K562 (cell line): ENCODE results near the gene HIVEP3. TPM values are rescaled to one million over a fixed set of nuclear protein-coding genes. Genes with fewer than 3 reads are reported as not detected.

Experiments used
- ATAC-seq: fragments of 200-7000 bp; cut with Tn5 transposase; 3 replicates; pipeline ENCODE4 v1.9.1; 2020; ENCODE audit warnings: moderate library complexity
- BruUV-seq: library from RNA; stranded (reverse); fragments of 400-500 nt; replicated peaks from 2 replicates; lab custom pipeline; 2021; lab: Mats Ljungman, UMichigan
- CTCF ChIA-PET: fragments of 300-600 bp; formaldehyde crosslinking; extraction: SDS; loops from one replicate; lab custom pipeline; 2021; ENCODE audit warnings: low intra/inter-chr PET ratio; lab: Yijun Ruan, JAX
- POLR2A ChIA-PET: fragments of 300-600, 350-650 bp; sonication (Branson Sonifier 250); formaldehyde crosslinking; extraction: SDS; loops from one replicate; lab custom pipeline; 2021; ENCODE audit warnings: antibody characterized with exemption, inconsistent platforms; lab: Yijun Ruan, JAX
- DNase-seq, 4 experiments: peaks; one replicate each; pipeline versions ENCODE4 v3.0.0 to v3.0.0-alpha.2; 2011 to 2018; ENCODE audit warnings: low spot score in 3 of 4, mixed read lengths in 3 of 4; ENCODE audit errors: extremely low read depth in 1 of 4
- FAIRE-seq: peaks from 2 replicates; lab custom pipeline; 2011; peaks lifted over from hg19 to GRCh38; lab: Jason Lieb, UNC
- H2AFZ ChIP-seq: 2 replicates; pipeline ENCODE4 v1.6.0; 2011; ENCODE audit warnings: low read depth, low read length, control low read depth, inconsistent platforms
- H3K27ac ChIP-seq: fragments of 200-600 bp; 3 replicates; pipeline ENCODE4 v1.8.0; 2011; ENCODE audit warnings: low read depth, mild to moderate bottlenecking, control low read depth, inconsistent platforms, low read length, moderate library complexity, mixed read lengths; ENCODE audit errors: extremely low read depth
- H3K27me3 ChIP-seq, 2 experiments: fragments of 300-600 bp in 1 of 2; 2 replicates in 1 of 2; 3 replicates in 1 of 2; pipeline versions ENCODE4 v1.6.0 to v1.8.0; 2011; ENCODE audit warnings: inconsistent platforms in 2 of 2, low read length in 2 of 2, mild to moderate bottlenecking in 1 of 2, mixed read lengths in 1 of 2, moderate library complexity in 1 of 2; ENCODE audit not compliant: control insufficient read depth in 2 of 2, insufficient read depth in 2 of 2
- H3K36me3 ChIP-seq: fragments of 300-600 bp; 3 replicates; pipeline ENCODE4 v1.8.0; 2011; ENCODE audit warnings: mild to moderate bottlenecking, low read length, inconsistent platforms; ENCODE audit not compliant: control insufficient read depth, insufficient read depth
- H3K4me1 ChIP-seq, 2 experiments: fragments of 200-600 bp in 1 of 2; replicated peaks in 1 of 2; 2 replicates in 1 of 2; 3 replicates in 1 of 2; pipeline versions ENCODE4 v1.5.1 to v1.8.0; 2011; ENCODE audit warnings: inconsistent platforms in 2 of 2, low read length in 2 of 2, mild to moderate bottlenecking in 1 of 2, mixed read lengths in 1 of 2, moderate library complexity in 1 of 2; ENCODE audit not compliant: control insufficient read depth in 2 of 2, insufficient read depth in 2 of 2
- H3K4me2 ChIP-seq: 2 replicates; pipeline ENCODE4 v1.6.1; 2011; ENCODE audit warnings: low read length, control low read depth, inconsistent platforms, mixed read lengths; ENCODE audit not compliant: insufficient read depth
- H3K4me3 ChIP-seq: fragments of 200-600 bp; sonication (generic), shearing (Covaris generic); 2 replicates; pipeline ENCODE4 v1.5.1; 2016; ENCODE audit warnings: control low read depth, inconsistent platforms
- H3K79me2 ChIP-seq: fragments of 200-600 bp; 3 replicates; pipeline ENCODE4 v1.8.0; 2011; ENCODE audit warnings: low read length, inconsistent platforms; ENCODE audit not compliant: control insufficient read depth, insufficient read depth
- H3K9ac ChIP-seq, 2 experiments: 2 replicates each; pipeline versions ENCODE4 v1.6.0 to v1.6.1; 2011; ENCODE audit warnings: low read depth in 2 of 2, low read length in 2 of 2, control low read depth in 1 of 2, inconsistent platforms in 1 of 2, mild to moderate bottlenecking in 1 of 2, mixed read lengths in 1 of 2; ENCODE audit not compliant: insufficient read depth in 1 of 2
- H3K9me1 ChIP-seq: one replicate; pipeline ENCODE4 v1.6.0; 2011; ENCODE audit warnings: inconsistent platforms, mild to moderate bottlenecking, low read length, moderate library complexity; ENCODE audit not compliant: control insufficient read depth, insufficient read depth
- H3K9me3 ChIP-seq: replicated peaks from 2 replicates; pipeline ENCODE4 v1.5.1; 2011; ENCODE audit warnings: low read depth, low read length, inconsistent platforms; ENCODE audit not compliant: control insufficient read depth, insufficient read depth
- H4K20me1 ChIP-seq: replicated peaks from 2 replicates; pipeline ENCODE4 v1.6.1; 2011; ENCODE audit warnings: low read length, inconsistent platforms, mixed read lengths; ENCODE audit not compliant: control insufficient read depth, insufficient read depth
- KLF16 ChIP-seq: IDR thresholded peaks from 2 replicates; pipeline ENCODE4 v1.6.1; 2016; ENCODE audit warnings: antibody characterized with exemption
- PTTG1 ChIP-seq: fragments of 450-650 bp; IDR thresholded peaks from 2 replicates; pipeline ENCODE4 v1.6.1; 2016; ENCODE audit warnings: low read depth, mild to moderate bottlenecking, missing genetic modification characterization, missing compliant biosample characterization
- RNF2 ChIP-seq: sonication (generic); IDR thresholded peaks from 2 replicates; pipeline ENCODE4 v1.6.1; 2016
- SOX6 ChIP-seq: fragments of 450-650 bp; IDR thresholded peaks from 2 replicates; pipeline ENCODE4 v1.6.1; 2014; ENCODE audit warnings: mild to moderate bottlenecking
- TRIM24 ChIP-seq, 2 experiments: fragments of 450-650 bp; IDR thresholded peaks; 2 replicates each; pipeline ENCODE4 v1.6.1; 2016
- ZC3H4 ChIP-seq: sonication (generic); formaldehyde crosslinking; IDR thresholded peaks from 2 replicates; pipeline ENCODE4 v1.9.0; 2021; ENCODE audit warnings: missing genetic modification reagents, borderline replicate concordance
- ZC3H8 ChIP-seq: fragments of 450-650 bp; IDR thresholded peaks from 2 replicates; pipeline ENCODE4 v1.6.1; 2017
- WGBS: fragments of 100-300 bp; shearing (Covaris generic); methylation state at CpG from one replicate; pipeline ENCODE4 v1.1.6; 2016; ENCODE audit warnings: low coverage, mixed read lengths; ENCODE audit not compliant: insufficient coverage; ENCODE audit errors: missing lambda C conversion rate; 5-methylcytosine and 5-hydroxymethylcytosine counted together
- in situ Hi-C: fragments of 300-500 bp; cut with MboI; formaldehyde crosslinking; loops from 4 replicates; pipeline ENCODE4 v1.15.0; 2018; ENCODE audit warnings: inconsistent platforms, mixed read lengths
- intact Hi-C: fragments of 100-400 bp; cut with micrococcal nuclease; formaldehyde crosslinking; loops from 2 replicates; pipeline ENCODE4 v1.14.2; 2022
- polyA plus RNA-seq, 8 experiments: library from polyadenylated mRNA; depleted of rRNA in 4 of 8; stranded (reverse) in 5 of 8; unstranded in 3 of 8; fragments of >200 nt; fragmentation: Nextera tagmentation in 2 of 8; fragmentation: Illumina TruSeq in 1 of 8; extraction: Ambion mirVana in 2 of 8; extraction: Trizol in 1 of 8; gene quantifications; 2 replicates each; pipeline versions ENCODE4 v1.2.1 to v1.2.3, GENCODE V29; 2011 to 2014; ENCODE audit warnings: inconsistent platforms in 1 of 8, missing spikeins in 1 of 8
- total RNA-seq, 7 experiments: library from RNA; depleted of rRNA in 6 of 7; stranded (reverse); fragments of >200 nt in 6 of 7; fragmentation: Illumina TruSeq in 2 of 7; extraction: Trizol in 2 of 7; gene quantifications; 2 replicates each; pipeline versions ENCODE4 v1.2.1 to v1.2.3, GENCODE V29; 2011 to 2021; ENCODE audit warnings: low replicate concordance in 1 of 7

Gene HIVEP3
- total and polyA plus RNA-seq, 9 of the 15 experiments (the other 6 are each of a cell fraction or from before 2014, with no cell fraction given), result 0.09 to 0.58 (median 0.34) TPM; not detected in 1

DNA sequence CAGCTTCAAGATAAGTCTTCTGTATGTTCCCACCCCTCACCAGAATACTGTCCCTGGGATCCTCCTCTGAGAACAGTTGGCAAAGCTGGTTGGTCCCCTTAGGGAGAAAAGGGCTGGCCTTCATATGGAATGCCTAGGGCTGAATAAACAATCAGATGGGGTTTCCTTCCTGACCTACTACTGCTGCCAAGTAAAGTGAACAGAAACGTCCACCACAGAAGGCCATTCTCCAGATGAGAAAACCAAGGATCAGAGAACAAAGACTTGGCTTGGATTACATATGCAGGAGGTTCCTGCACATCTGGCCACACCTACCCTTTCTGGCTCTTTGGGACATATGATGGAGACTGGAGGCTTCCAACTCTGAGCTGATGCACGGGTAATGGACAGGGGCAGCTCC is 194.5 kb downstream of the HIVEP3 start (continued):
- TF ChIP-seq TRIM24 (IDR thresholded peaks at IDR 0.05) (no peak), PTTG1 (tag) (no peak), ZC3H4 (no peak)

DNA sequence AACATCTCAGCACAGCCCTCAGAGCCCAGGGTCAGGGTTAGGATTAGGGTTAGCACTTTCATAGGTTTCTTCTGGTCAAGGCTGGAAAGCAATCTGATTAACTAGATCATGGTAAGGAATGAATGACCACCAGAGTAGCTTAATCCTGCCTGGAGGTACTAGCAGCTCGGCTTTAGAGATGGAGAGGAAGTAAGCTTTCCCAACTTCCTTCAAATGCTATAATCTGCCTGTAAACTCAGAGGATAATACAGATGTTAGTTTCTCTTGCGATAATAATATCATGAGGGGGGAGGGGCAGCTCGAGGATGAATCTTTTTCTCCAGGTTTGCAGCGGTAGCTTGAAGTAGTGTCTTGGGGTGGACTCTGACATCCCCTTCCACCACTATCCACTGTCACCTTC is 194.9 kb downstream of the HIVEP3 start:
- no peak overlapping the region for H3K4me3 ChIP-seq
- ATAC-seq (no peak), FAIRE-seq (no peak), DNase-seq (no peak)
- ChIA-PET POLR2A (interaction anchor here (0.6 to 1.0 kb wide), 4 partner anchors 9 to 22 kb away, joined by 3 read pairs; no protein-coding TSS in a partner anchor), CTCF (no interaction called here)
- H3K9ac ChIP-seq, result no peak overlapping the region
- H3K27ac ChIP-seq, result no peak overlapping the region
- intact Hi-C loops, result no loop called here
- in situ Hi-C loops, result no loop called here
- peaks cover 0 to 40% of the 10 kb centered on the region in 2 experiments; a peak in 2 of 5 replicates for H3K27me3 ChIP-seq
- no peak overlapping the region for H2AFZ ChIP-seq
- WGBS, result 0% methylated on average over 4 of the region's 4 CpGs
- H4K20me1 ChIP-seq, result no peaks in the 10 kb centered on the region
- BruUV-seq, result no TSS peak
- no peaks in the 10 kb centered on the region for H3K9me1 ChIP-seq
- TF ChIP-seq RNF2 (no peak), SOX6 (no peak), ZC3H8 (no peak), KLF16 (no peak)
- peaks cover 0 to 5% of the 10 kb centered on the region in 2 experiments; a peak in 1 of 5 replicates for H3K4me1 ChIP-seq
- no peak overlapping the region for H3K4me2 ChIP-seq
- H3K79me2 ChIP-seq, result no peaks in the 10 kb centered on the region
- H3K9me3 ChIP-seq, result no peaks in the 10 kb centered on the region
- H3K36me3 ChIP-seq, result no peaks in the 10 kb centered on the region
